ENCODE measurements around the gene MTUS2. TPM values are rescaled to one million over a fixed set of nuclear protein-coding genes. Genes with fewer than 3 reads are reported as not detected.

MTUS2 gene
- total RNA-seq, 1 donor, result 0.36 TPM

DNA sequence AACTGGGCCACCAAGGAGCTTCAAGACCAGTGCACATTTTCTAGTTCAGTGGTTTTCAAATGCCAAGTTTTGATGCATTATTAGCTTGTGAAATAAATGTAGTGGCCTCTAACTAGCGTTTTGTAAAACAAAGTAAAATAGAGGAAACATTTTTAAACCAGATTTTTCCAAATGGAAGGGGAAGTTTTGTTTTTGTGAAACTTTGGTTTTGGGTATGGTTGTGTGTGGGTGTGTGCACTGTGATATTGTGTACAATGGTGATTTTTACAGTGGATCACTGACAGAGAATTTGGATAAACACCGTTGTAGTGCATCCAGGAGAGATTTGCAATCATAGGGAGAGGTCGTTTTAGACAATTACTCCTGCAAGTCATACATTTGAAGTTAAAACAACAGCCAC, 666.4 kb downstream of the MTUS2 start:
- no peak overlapping the region for H3K4me3 ChIP-seq (ENCODE audit: low read depth, low read length)
- no peak for DNase-seq (ENCODE audit: low read depth)
- TF ChIP-seq CTCF (IDR thresholded peaks at IDR 0.05; ENCODE audit: insufficient read depth, low read length), result no peak

DNA sequence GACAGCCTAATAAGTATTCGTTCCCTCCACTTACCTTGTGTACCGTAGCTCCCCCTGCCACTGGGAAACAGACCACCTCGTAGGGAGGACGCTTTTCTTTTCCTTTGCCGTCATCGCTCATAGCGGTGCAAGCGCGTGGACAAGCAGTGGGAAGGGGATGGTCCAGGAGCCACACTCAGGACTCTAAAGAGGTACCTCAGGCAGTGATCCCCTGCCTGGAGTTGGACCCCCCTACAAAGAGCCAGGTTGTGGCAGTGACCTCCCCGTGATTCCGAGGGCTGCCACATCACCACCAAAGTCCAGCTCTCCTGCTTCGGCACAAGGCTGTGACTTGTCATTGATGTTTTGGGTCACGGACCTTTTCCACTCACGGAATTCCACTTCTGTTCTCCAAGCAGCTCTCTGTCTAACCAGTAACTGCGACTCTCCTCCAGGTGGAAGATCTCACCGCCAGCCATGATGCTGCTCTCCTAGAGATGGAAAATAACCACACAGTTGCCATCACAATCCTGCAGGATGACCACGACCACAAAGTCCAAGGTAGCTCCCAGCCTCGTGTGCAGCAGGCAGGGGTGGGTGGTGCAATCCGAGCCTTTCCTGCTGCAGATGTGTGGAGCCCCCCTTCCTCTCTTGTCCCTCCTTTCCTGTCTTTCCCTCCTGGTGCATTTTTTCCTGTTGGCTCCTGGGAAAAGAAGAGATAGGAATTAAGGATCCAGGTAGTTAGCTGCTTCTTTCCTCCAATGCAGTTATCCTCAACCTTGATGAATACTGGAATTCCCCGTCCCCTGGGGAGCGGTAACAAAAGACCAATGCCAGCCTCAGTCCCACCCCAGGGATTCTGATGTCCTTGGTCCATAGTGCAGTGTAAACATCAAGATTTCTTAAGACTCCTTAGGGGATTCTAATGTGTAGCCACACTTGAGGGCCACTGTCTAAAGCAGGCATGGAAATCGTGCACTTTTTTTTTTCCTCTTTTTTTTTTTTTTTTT, 667.6 kb downstream of the MTUS2 start:
- no peak overlapping the region for H3K4me3 ChIP-seq (ENCODE audit: low read depth, low read length)
- TF ChIP-seq CTCF (IDR thresholded peaks at IDR 0.05; ENCODE audit: insufficient read depth, low read length), result no peak
- no peak for DNase-seq (ENCODE audit: low read depth)

DNA sequence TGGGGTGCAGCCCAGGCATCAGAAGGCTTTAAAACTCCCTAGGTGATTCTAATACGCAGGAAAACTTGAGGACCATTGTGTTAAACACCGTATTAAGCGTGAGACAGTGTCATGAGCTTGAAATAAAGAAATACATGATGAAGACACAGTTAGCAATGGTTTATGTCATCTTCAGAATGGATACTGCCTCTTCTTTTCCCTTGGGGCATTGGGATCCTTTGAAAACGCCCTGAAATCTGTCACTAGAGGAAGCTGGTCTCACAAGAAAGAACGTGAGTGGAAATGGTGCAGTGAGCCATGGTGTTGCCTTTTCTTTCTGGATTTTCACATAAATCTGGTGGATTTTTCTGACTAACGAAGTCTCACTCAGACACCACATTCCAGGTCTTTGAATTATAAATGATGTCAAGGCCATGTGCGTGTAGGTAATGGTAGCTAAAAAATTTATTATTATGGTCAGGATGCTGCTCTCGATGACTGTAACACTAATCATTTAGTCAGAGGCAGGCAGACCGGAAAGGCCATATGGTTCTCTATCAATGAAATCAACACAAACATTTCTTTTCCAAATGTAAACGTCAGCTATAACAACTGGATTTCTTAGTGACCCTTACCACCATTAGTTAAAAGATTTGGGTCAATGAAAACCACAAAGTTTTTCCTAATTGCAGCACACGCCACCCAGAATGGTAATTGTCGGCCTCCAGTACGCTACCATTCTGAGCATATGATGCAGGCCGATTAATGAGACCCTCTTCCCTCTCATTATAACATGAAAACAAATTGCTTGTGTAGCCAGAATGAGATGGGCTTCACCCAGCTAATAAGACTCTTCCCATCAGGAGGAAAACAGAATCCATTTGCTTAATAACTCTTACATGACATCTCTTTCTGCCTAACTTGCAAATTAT, 669.8 kb downstream of the MTUS2 start:
- DNase-seq (ENCODE audit: low read depth), result no peak
- H3K4me3 ChIP-seq (ENCODE audit: low read depth, low read length), result no peak overlapping the region
- TF ChIP-seq CTCF (IDR thresholded peaks at IDR 0.05; ENCODE audit: insufficient read depth, low read length), result no peak

DNA sequence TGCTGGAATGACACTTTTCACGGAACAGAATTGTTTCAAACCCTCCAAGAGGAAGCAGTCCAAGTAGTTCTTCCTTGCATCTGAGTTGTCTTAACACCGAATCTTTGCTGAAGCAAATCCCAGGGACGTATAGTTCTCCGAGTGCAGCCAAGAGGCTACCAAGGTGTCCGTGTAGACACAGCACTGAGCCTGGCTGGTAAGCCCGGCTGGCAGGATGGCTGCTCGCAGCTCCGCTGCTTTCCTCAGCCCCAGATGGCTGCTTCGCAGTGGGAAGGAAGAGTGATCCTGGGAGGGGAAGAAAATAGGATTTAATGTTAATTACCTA, 670.4 kb downstream of the MTUS2 start:
- no peak for TF ChIP-seq CTCF (IDR thresholded peaks at IDR 0.05; ENCODE audit: insufficient read depth, low read length)
- H3K4me3 ChIP-seq (ENCODE audit: low read depth, low read length), result no peak overlapping the region
- DNase-seq (ENCODE audit: low read depth), result no peak

GRCh38 chr13:29491248-29491647, 671.1 kb downstream of the MTUS2 start:
- TF ChIP-seq CTCF (IDR thresholded peaks at IDR 0.05; ENCODE audit: insufficient read depth, low read length), result no peak

DNA sequence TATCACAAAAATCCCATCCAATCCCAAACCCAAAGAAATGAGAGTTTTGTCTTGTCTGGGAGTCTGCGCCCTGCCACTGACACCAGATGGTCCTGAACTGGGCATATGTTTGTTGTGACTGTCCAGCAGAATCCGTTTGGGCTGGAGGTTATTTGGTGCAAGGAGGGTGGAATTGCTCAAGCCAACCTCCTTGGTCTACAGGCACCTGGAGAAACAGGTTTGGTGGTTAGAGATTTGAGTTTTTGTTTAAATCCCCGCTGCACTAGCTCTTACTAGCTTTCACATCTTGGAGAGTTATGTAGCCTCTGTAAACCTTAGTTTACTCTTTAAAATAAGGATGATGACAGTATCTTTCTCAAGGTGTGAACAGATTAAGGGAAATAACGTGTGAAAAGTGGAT, 673.7 kb downstream of the MTUS2 start:
- no peak for DNase-seq (ENCODE audit: low read depth)
- no peak overlapping the region for H3K4me3 ChIP-seq (ENCODE audit: low read depth, low read length)
- no peak for TF ChIP-seq CTCF (IDR thresholded peaks at IDR 0.05; ENCODE audit: insufficient read depth, low read length)

More at GRCh38 chr13:29491248-29491647, 671.1 kb downstream of the MTUS2 start:
- no peak overlapping the region for H3K4me3 ChIP-seq (ENCODE audit: low read depth, low read length)
- no peak for DNase-seq (ENCODE audit: low read depth)

All from fibroblast of the aortic adventitia (primary cell).